GM18861 (cell line): ENCODE results near the gene MMD.
"Not testable (repeated sequence)": the region's sequence is repeated elsewhere in the genome, so short reads cannot be mapped to it uniquely, and the experiment has no call there.

Experiments used
- ATAC-seq: cut with Tn5 transposase; IDR thresholded peaks from one replicate; pipeline ENCODE4 v1.9.1; 2021; ENCODE audit not compliant: unreplicated experiment

The MMD gene

GRCh38 chr17:55424893-55425540, 3.4 kb upstream of the MMD start:
- ATAC-seq, result no peak

GRCh38 chr17:55423535-55423934, 1.9 kb upstream of the MMD start:
- ATAC-seq, result no peak

GRCh38 chr17:55422828-55423164, 1.2 kb upstream of the MMD start:
- not testable (repeated sequence) for ATAC-seq

- no peak for ATAC-seq
Measured at GRCh38 chr17:55420776-55421178, 858 bp downstream of the MMD start.

- peak; percentile 37 for ATAC-seq
Measured at GRCh38 chr17:55420067-55420775, 1.4 kb downstream of the MMD start.

GRCh38 chr17:55418369-55419268, 3.0 kb downstream of the MMD start:
- ATAC-seq, result no peak

GRCh38 chr17:55417411-55418268, 4.0 kb downstream of the MMD start:
- ATAC-seq, result no peak

- ATAC-seq, result no peak
Measured at GRCh38 chr17:55416470-55417052, 5.1 kb downstream of the MMD start.

GRCh38 chr17:55416000-55416399, 5.6 kb downstream of the MMD start:
- ATAC-seq, result no peak

GRCh38 chr17:55414983-55415382, 6.7 kb downstream of the MMD start:
- no peak for ATAC-seq

GRCh38 chr17:55413825-55414489, 7.7 kb downstream of the MMD start:
- ATAC-seq, result no peak

- no peak for ATAC-seq
Measured at GRCh38 chr17:55411463-55411855, 10.2 kb downstream of the MMD start.

GRCh38 chr17:55410722-55411462, 10.7 kb downstream of the MMD start:
- no peak for ATAC-seq

GRCh38 chr17:55409030-55409800, 12.4 kb downstream of the MMD start:
- no peak for ATAC-seq

GRCh38 chr17:55407641-55408566, 13.7 kb downstream of the MMD start:
- ATAC-seq, result no peak

GRCh38 chr17:55405600-55405999, 16.0 kb downstream of the MMD start:
- ATAC-seq, result no peak

- ATAC-seq, result not testable (repeated sequence)
Measured at GRCh38 chr17:55404197-55404596, 17.4 kb downstream of the MMD start.
